HG02943 (cell line): Measurements from ENCODE around the gene ZCCHC7.

Experiments
- ATAC-seq: cut with Tn5 transposase; IDR thresholded peaks from one replicate; pipeline ENCODE4 v1.9.1; 2021; ENCODE audit warnings: mild to moderate bottlenecking, low read depth, moderate library complexity; ENCODE audit not compliant: unreplicated experiment

ZCCHC7 gene

GRCh38 chr9:37243588-37244345 lies 123.4 kb downstream of the ZCCHC7 start:
- no peak for ATAC-seq

GRCh38 chr9:37246826-37247225 lies 126.5 kb downstream of the ZCCHC7 start:
- ATAC-seq: no peak

- no peak for ATAC-seq
These were observed 128.3 kb downstream of the ZCCHC7 start for GRCh38 chr9:37248651-37249163.

- no peak for ATAC-seq
These were observed 131.1 kb downstream of the ZCCHC7 start for GRCh38 chr9:37251452-37251851.

GRCh38 chr9:37253377-37253937 lies 133.1 kb downstream of the ZCCHC7 start:
- ATAC-seq: no peak

- no peak for ATAC-seq
These were observed 134.8 kb downstream of the ZCCHC7 start for GRCh38 chr9:37255187-37255586.

- ATAC-seq: no peak
These were observed 135.8 kb downstream of the ZCCHC7 start for GRCh38 chr9:37255944-37256862.

GRCh38 chr9:37259951-37260350 lies 139.6 kb downstream of the ZCCHC7 start:
- ATAC-seq: no peak

- no peak for ATAC-seq
These were observed 142.0 kb downstream of the ZCCHC7 start for GRCh38 chr9:37262410-37262809.

GRCh38 chr9:37264539-37264938 lies 144.2 kb downstream of the ZCCHC7 start:
- no peak for ATAC-seq

GRCh38 chr9:37266630-37267029 lies 146.3 kb downstream of the ZCCHC7 start:
- no peak for ATAC-seq

- ATAC-seq: no peak
These were observed 148.8 kb downstream of the ZCCHC7 start for GRCh38 chr9:37269221-37269620.

- no peak for ATAC-seq
These were observed 151.3 kb downstream of the ZCCHC7 start for GRCh38 chr9:37271679-37272078.

- ATAC-seq: no peak
These were observed 153.2 kb downstream of the ZCCHC7 start for GRCh38 chr9:37273595-37273994.

- no peak for ATAC-seq
These were observed 161.2 kb downstream of the ZCCHC7 start for GRCh38 chr9:37281541-37281940.

- ATAC-seq: no peak
These were observed 163.5 kb downstream of the ZCCHC7 start for GRCh38 chr9:37283730-37284325.

- ATAC-seq: no peak
These were observed 164.3 kb downstream of the ZCCHC7 start for GRCh38 chr9:37284636-37285035.

GRCh38 chr9:37286530-37287175 lies 166.3 kb downstream of the ZCCHC7 start:
- no peak for ATAC-seq

GRCh38 chr9:37287317-37287716 lies 166.9 kb downstream of the ZCCHC7 start:
- ATAC-seq: no peak

GRCh38 chr9:37289631-37290030 lies 169.3 kb downstream of the ZCCHC7 start:
- ATAC-seq: no peak
